ENCODE results near the gene CLEC12A. TPM values are rescaled to one million over a fixed set of nuclear protein-coding genes. Genes with fewer than 3 reads are reported as not detected.

Gene CLEC12A
- total RNA-seq, 2 donors from 2014 or later: 2.0 to 5.0 TPM

DNA sequence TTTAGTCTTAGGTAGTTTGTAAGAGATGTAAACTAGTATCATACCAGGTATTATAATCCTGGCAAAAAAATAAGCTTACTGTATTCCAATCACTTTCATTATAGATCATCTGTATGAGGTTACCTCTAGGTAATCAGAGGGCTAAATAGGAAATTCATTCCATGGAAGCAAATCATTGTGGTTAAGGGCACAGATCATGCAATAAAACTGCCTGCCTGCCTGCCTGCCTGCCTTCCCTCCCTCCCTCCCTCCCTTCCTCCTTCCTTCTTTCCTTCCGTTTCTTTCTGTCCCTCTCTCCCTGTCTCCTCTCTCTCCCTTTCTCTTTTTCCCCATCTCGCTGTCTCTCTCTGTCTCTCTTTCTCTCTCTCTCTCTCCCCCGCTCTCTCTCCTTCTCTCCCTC, 56.1 kb downstream of the CLEC12A start:
- intact Hi-C loops (cut with DNase I): no loop called here
- DNase-seq (ENCODE audit: low spot score): no peak

- DNase-seq (ENCODE audit: low spot score): no peak
- intact Hi-C loops (cut with DNase I): no loop called here
Measured at GRCh38 chr12:10027721-10028120, 56.5 kb downstream of the CLEC12A start.

- intact Hi-C loops (cut with DNase I): no loop called here
- no peak for DNase-seq (ENCODE audit: low spot score)
Measured at GRCh38 chr12:10030446-10030845, 59.2 kb downstream of the CLEC12A start, which contains the start of gene CLEC9A. Gene CLEC9A (plus strand): TSS chr12:10030682. CDS start chr12:10052688, 22,006 bp downstream.

- intact Hi-C loops (cut with DNase I): no loop called here
- no peak for DNase-seq (ENCODE audit: low spot score)
Measured at GRCh38 chr12:10031321-10031720, 60.1 kb downstream of the CLEC12A start.

DNA sequence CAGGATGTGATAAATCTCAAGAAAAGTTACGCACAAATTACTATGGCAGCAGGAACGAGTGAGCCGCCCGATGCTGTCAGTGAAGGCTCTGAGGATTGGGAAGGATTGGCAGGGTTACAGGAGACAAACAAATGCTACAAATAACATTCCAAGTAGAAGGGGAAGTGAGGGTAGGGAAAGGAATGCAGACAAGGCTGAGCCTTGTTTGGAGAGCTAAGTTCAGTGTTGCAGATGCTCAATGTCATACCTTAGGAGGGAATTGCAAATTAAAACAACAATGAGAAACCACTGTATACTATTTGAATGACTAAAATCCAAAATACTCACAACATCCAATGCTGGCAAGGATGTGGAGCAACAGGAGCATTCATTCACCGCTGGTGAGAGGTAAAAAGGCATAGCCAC, 60.6 kb downstream of the CLEC12A start:
- intact Hi-C loops (cut with DNase I): no loop called here
- DNase-seq (ENCODE audit: low spot score): no peak

GRCh38 chr12:10033783-10034545, 62.8 kb downstream of the CLEC12A start:
- no peak for DNase-seq (ENCODE audit: low spot score)
- intact Hi-C loops (cut with DNase I): loop anchor here in 1 of 2 donors (2.0 kb wide), 1 partner anchor 63 kb away; the partner anchor contains the start of gene CLEC12A

Other genes with a start within 250 kb of the CLEC12A start
- 1 to 10 TPM in 1 of 2 donors, not detected in 1; 1.9 TPM for gene CLECL1, start 238.3 kb upstream of the CLEC12A start, total RNA-seq
- gene CD69, start 210.5 kb upstream of the CLEC12A start, total RNA-seq: 1 to 10 TPM; 5.0 to 5.1 TPM
- under 1 TPM; 0.33 to 0.88 TPM for gene KLRF1, start 143.9 kb upstream of the CLEC12A start, total RNA-seq
- 10 to 100 TPM; 11.3 to 14.2 TPM for gene CLEC2B, start 102.1 kb upstream of the CLEC12A start, total RNA-seq
- gene KLRF2, start 89.9 kb upstream of the CLEC12A start, total RNA-seq: not detected
- gene CLEC2A, start 39.0 kb upstream of the CLEC12A start, total RNA-seq: not detected
- not detected for gene CLEC1B, start 27.7 kb downstream of the CLEC12A start, total RNA-seq
- gene CLEC12B, start 39.2 kb downstream of the CLEC12A start, total RNA-seq: under 1 TPM in 1 of 2 donors, not detected in 1; 0.88 TPM
- not detected for gene CLEC9A, start 59.3 kb downstream of the CLEC12A start, total RNA-seq
- 1 to 10 TPM; 5.2 to 5.9 TPM for gene CLEC1A, start 127.6 kb downstream of the CLEC12A start, total RNA-seq
- 10 to 100 TPM; 19.4 to 29.2 TPM for gene CLEC7A, start 158.8 kb downstream of the CLEC12A start, total RNA-seq
- gene OLR1, start 200.7 kb downstream of the CLEC12A start, total RNA-seq: under 1 TPM in 1 of 2 donors, not detected in 1; 0.71 TPM
- gene TMEM52B, start 207.6 kb downstream of the CLEC12A start, total RNA-seq: not detected
- gene GABARAPL1, start 241.5 kb downstream of the CLEC12A start, total RNA-seq: 10 to 100 TPM; 73.5 to 77.0 TPM

Data from posterior vena cava (tissue), 2 donors.